IMR-90 (cell line): ENCODE results near the gene ANKRD33B. TPM values are rescaled to one million over a fixed set of nuclear protein-coding genes. Genes with fewer than 3 reads are reported as not detected.

Source experiments
- ATAC-seq: fragments of 200-7000 bp; cut with Tn5 transposase; 2 replicates; pipeline ENCODE4 v1.9.1; 2020; ENCODE audit warnings: low read depth, mild to moderate bottlenecking, moderate library complexity
- BruUV-seq: library from RNA; stranded (reverse); fragments of 400-500 nt; replicated peaks from 2 replicates; lab custom pipeline; 2021; lab: Mats Ljungman, UMichigan
- CTCF ChIA-PET: fragments of 300-600 bp; formaldehyde crosslinking; extraction: SDS; loops from one replicate; lab custom pipeline; 2021; ENCODE audit warnings: antibody characterized with exemption; lab: Yijun Ruan, JAX
- POLR2A ChIA-PET: fragments of 300-600 bp; sonication (Branson Sonifier 250); formaldehyde crosslinking; loops from one replicate; lab custom pipeline; 2022; ENCODE audit warnings: antibody characterized with exemption; ENCODE audit not compliant: unreplicated experiment; lab: Charles Lee
- DNase-seq: peaks from one replicate; pipeline ENCODE4 v3.0.0; 2013
- H2AFZ ChIP-seq: replicated peaks from 2 replicates; pipeline ENCODE3; 2013; ENCODE audit warnings: low read length, mild to moderate bottlenecking; ENCODE audit not compliant: poor library complexity
- H2AK5ac ChIP-seq: 2 replicates; pipeline ENCODE4 v1.6.1; 2013; ENCODE audit warnings: low read depth, low read length, inconsistent platforms
- H2AK9ac ChIP-seq: replicated peaks from 2 replicates; pipeline ENCODE3; 2013; ENCODE audit warnings: mild to moderate bottlenecking, low read depth, low read length, moderate library complexity; ENCODE audit not compliant: poor library complexity
- H2BK120ac ChIP-seq: 2 replicates; pipeline ENCODE4 v1.6.1; 2013; ENCODE audit warnings: low read depth, low read length, inconsistent platforms
- H2BK15ac ChIP-seq: 3 replicates; pipeline ENCODE4 v1.6.1; 2013; ENCODE audit warnings: low read depth, low read length, inconsistent platforms
- H2BK20ac ChIP-seq: 2 replicates; pipeline ENCODE4 v1.6.1; 2013; ENCODE audit warnings: low read depth, mild to moderate bottlenecking, inconsistent platforms, low read length, moderate library complexity
- H2BK5ac ChIP-seq: 2 replicates; pipeline ENCODE4 v1.6.1; 2013; ENCODE audit warnings: mild to moderate bottlenecking, low read depth, low read length, inconsistent platforms; ENCODE audit not compliant: poor library complexity, severe bottlenecking
- H3K14ac ChIP-seq: replicated peaks from 2 replicates; pipeline ENCODE4 v1.6.1; 2013; ENCODE audit warnings: low read depth, low read length, inconsistent platforms
- H3K18ac ChIP-seq: 2 replicates; pipeline ENCODE4 v1.6.1; 2013; ENCODE audit warnings: low read depth, low read length, control low read depth
- H3K23ac ChIP-seq: 2 replicates; pipeline ENCODE4 v1.6.1; 2013; ENCODE audit warnings: low read depth, low read length, inconsistent platforms
- H3K27ac ChIP-seq: 2 replicates; pipeline ENCODE4 v1.5.1; 2013; ENCODE audit warnings: mild to moderate bottlenecking, control low read depth, low read length; ENCODE audit not compliant: insufficient read depth
- H3K27me3 ChIP-seq: 2 replicates; pipeline ENCODE4 v1.6.1; 2013; ENCODE audit warnings: low read length; ENCODE audit not compliant: control insufficient read depth, insufficient read depth
- H3K36me3 ChIP-seq: 2 replicates; pipeline ENCODE4 v1.6.1; 2013; ENCODE audit warnings: low read length, mixed read lengths; ENCODE audit not compliant: control insufficient read depth, insufficient read depth
- H3K4ac ChIP-seq: 2 replicates; pipeline ENCODE4 v1.6.1; 2013; ENCODE audit warnings: low read depth, low read length, inconsistent platforms
- H3K4me1 ChIP-seq: 2 replicates; pipeline ENCODE4 v1.6.1; 2013; ENCODE audit warnings: low read length, mixed read lengths; ENCODE audit not compliant: control insufficient read depth, insufficient read depth
- H3K4me2 ChIP-seq: 2 replicates; pipeline ENCODE4 v1.6.1; 2013; ENCODE audit warnings: low read depth, mild to moderate bottlenecking, control low read depth, low read length, moderate library complexity
- H3K4me3 ChIP-seq: 2 replicates; pipeline ENCODE4 v1.5.1; 2013; ENCODE audit warnings: low read depth, mild to moderate bottlenecking, control low read depth, low read length, moderate library complexity; ENCODE audit not compliant: insufficient read depth
- H3K56ac ChIP-seq: 2 replicates; pipeline ENCODE4 v1.6.1; 2013; ENCODE audit warnings: low read length, inconsistent platforms; ENCODE audit not compliant: insufficient read depth; ENCODE audit errors: extremely low read depth
- H3K79me1 ChIP-seq, 2 experiments: 2 replicates each; pipeline ENCODE4 v1.6.1; 2013; ENCODE audit warnings: low read length in 2 of 2, inconsistent platforms in 1 of 2, low read depth in 1 of 2
- H3K9ac ChIP-seq: 2 replicates; pipeline ENCODE4 v1.6.1; 2013; ENCODE audit warnings: low read depth, low read length, control low read depth
- H3K9me1 ChIP-seq: 2 replicates; pipeline ENCODE4 v1.6.1; 2013; ENCODE audit warnings: low read length, inconsistent platforms; ENCODE audit not compliant: insufficient read depth
- H3K9me3 ChIP-seq: 2 replicates; pipeline ENCODE4 v1.6.1; 2013; ENCODE audit warnings: low read length; ENCODE audit not compliant: control insufficient read depth, insufficient read depth
- H4K20me1 ChIP-seq: 2 replicates; pipeline ENCODE4 v1.6.1; 2013; ENCODE audit warnings: low read length, inconsistent platforms; ENCODE audit not compliant: insufficient read depth
- H4K5ac ChIP-seq: 2 replicates; pipeline ENCODE4 v1.6.1; 2013; ENCODE audit warnings: mild to moderate bottlenecking, low read depth, low read length, control low read depth
- H4K8ac ChIP-seq, 2 experiments: 2 replicates each; pipeline ENCODE4 v1.6.1; 2013; ENCODE audit warnings: low read depth in 2 of 2, low read length in 2 of 2, control low read depth in 1 of 2, inconsistent platforms in 1 of 2
- H4K91ac ChIP-seq: 2 replicates; pipeline ENCODE4 v1.6.1; 2013; ENCODE audit warnings: low read depth, low read length, inconsistent platforms; ENCODE audit not compliant: insufficient read depth
- USF2 ChIP-seq: fragments of 150-350 bp; IDR thresholded peaks from 2 replicates; pipeline ENCODE4 v1.6.1; 2017; ENCODE audit warnings: mild to moderate bottlenecking, antibody characterized with exemption, low read length, low read depth
- WGBS, 2 experiments: methylation state at CpG; one replicate each; pipeline versions ENCODE4 v1.1.5 to v1.1.7; 2013; ENCODE audit warnings: missing lambda C conversion rate in 2 of 2; ENCODE audit not compliant: insufficient read length in 1 of 2; ENCODE audit errors: extremely low coverage in 2 of 2; 5-methylcytosine and 5-hydroxymethylcytosine counted together
- dilution Hi-C: fragments of 300-500 bp; cut with HindIII; formaldehyde crosslinking; loops from one replicate; pipeline ENCODE4 v1.14.3; 2018; ENCODE audit warnings: low sequenced_read_pairs; ENCODE audit not compliant: unreplicated experiment
- in situ Hi-C: fragments of 300-500 bp; cut with MboI; formaldehyde crosslinking; loops from 3 replicates; pipeline ENCODE4 v1.14.3; 2019; ENCODE audit warnings: low sequenced_read_pairs, inconsistent platforms, mixed read lengths
- intact Hi-C: fragments of 100-400 bp; cut with micrococcal nuclease; formaldehyde crosslinking; loops from 2 replicates; pipeline ENCODE4 v1.10.0; 2022
- polyA plus RNA-seq, 3 experiments: library from polyadenylated mRNA; depleted of rRNA; stranded (reverse); fragments of >200 nt; gene quantifications; 2 replicates each; pipeline ENCODE4 v1.2.3, GENCODE V29; 2012; ENCODE audit warnings: low replicate concordance in 1 of 3
- total RNA-seq: library from RNA; depleted of rRNA; stranded (reverse); fragments of >200 nt; gene quantifications from 2 replicates; pipeline ENCODE4 v1.2.3, GENCODE V29; 2012

Gene ANKRD33B
- total and polyA plus RNA-seq, 2 of the 4 experiments (the other 2 are of a cell fraction) = 2.5 to 3.3 TPM

GRCh38 chr5:10538789-10539686 is 24.8 kb upstream of the ANKRD33B start:
- Histone ChIP-seq H3K4ac (peak overlapping the region; percentile 45; the same call in 1 of the 2 replicates), H3K18ac (peak overlapping the region; percentile 12), H2AK5ac (peak overlapping the region; percentile 41), H3K9ac (no peak overlapping the region), H4K8ac (peak overlapping the region in 1 of 2 experiments; percentile 35; a peak in 2 of 4 replicates), H2BK120ac (peak overlapping the region; percentile 44), H3K4me2 (no peak overlapping the region), H3K4me1 (peaks cover 13% of the 10 kb centered on the region), H3K9me3 (no peaks in the 10 kb centered on the region), H4K20me1 (no peaks in the 10 kb centered on the region), H3K36me3 (no peaks in the 10 kb centered on the region), H3K27ac (no peak overlapping the region), H2BK15ac (peak overlapping the region; percentile 6; the same call in 1 of the 3 replicates), H2BK20ac (peak overlapping the region; percentile 67), H3K23ac (no peak overlapping the region), H4K5ac (no peak overlapping the region), H2AFZ (peak overlapping the region; percentile 68), H3K14ac (peak overlapping the region; percentile 83), H3K4me3 (no peak overlapping the region), H3K79me1 (no peaks in the 10 kb centered on the region), H3K27me3 (no peaks in the 10 kb centered on the region), H2BK5ac (no peak overlapping the region), H4K91ac (peak overlapping the region; percentile 13), H3K9me1 (peaks cover 4% of the 10 kb centered on the region; the same call in 1 of the 2 replicates), H3K56ac (no peak overlapping the region), H2AK9ac (peak overlapping the region; percentile 12)
- ChIA-PET POLR2A (no interaction called here), CTCF (no interaction called here)
- dilution Hi-C loops = no loop called here
- BruUV-seq = no TSS peak
- in situ Hi-C loops = no loop called here
- ATAC-seq = peak; percentile 10; the same call in 1 of the 2 replicates
- TF ChIP-seq USF2 = no peak
- 97% methylated on average over 6 of the region's 19 CpGs; no CpG with 5 or more reads in 1 of the 2 experiments for WGBS, 2 experiments
- DNase-seq = no peak
- intact Hi-C loops = no loop called here
